HG03378 (cell line): ENCODE measurements around the gene NOX4.
"Not testable (repeated sequence)": the region's sequence is repeated elsewhere in the genome, so short reads cannot be mapped to it uniquely, and the experiment has no call there.

Source experiments
- ATAC-seq: cut with Tn5 transposase; IDR thresholded peaks from one replicate; pipeline ENCODE4 v1.9.1; 2021; ENCODE audit warnings: mild to moderate bottlenecking, moderate library complexity; ENCODE audit not compliant: unreplicated experiment

NOX4 gene

DNA sequence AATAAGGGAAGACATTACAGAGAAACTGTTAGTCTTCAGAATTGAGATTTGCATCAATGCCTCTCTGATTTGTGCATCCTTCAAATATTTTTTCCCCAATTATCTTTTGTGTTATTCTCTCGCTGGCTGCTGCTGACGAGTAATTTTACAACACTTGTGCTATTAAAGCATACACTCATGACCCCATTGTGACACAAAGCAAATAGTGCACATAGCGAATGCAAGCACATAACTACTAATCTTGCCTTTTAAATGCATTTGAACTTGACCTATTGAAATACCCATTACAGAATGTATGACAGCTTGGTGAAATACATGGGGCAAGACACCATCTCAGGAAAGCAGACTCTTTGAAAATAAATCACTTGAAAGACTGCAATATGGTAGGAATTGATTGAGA lies 180.6 kb downstream of the NOX4 start:
- ATAC-seq = not testable (repeated sequence)

DNA sequence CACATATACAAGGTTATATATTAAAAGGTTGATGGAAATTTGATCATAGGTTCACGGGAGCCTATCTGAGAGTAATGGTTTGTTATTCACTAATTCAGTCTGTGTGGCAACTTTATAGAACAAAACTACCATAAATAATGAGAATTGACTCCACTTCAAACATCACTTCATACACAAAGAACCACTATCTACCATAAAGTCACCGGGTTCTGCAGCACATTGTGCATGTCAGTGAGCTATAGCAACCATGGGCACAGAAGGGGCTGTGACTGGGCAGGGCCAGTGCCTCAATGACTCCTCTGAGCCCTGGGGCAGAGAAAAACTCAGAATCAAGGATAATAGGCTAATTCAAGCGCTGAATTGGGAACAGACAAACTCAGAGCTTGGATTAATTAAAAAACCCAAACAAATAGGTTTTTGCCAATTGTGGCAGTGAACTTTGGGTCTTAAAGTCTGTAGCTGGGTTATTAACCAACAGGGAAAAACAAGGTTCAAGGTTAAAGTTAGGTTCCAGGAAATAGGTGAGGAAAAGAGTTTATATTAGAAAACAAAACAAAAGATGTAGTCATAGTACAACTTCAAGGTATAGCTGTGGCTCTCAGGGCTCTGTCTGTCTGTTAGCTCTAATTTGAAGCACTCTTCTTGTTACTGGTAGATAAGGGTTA lies 181.7 kb downstream of the NOX4 start:
- ATAC-seq = not testable (repeated sequence)

DNA sequence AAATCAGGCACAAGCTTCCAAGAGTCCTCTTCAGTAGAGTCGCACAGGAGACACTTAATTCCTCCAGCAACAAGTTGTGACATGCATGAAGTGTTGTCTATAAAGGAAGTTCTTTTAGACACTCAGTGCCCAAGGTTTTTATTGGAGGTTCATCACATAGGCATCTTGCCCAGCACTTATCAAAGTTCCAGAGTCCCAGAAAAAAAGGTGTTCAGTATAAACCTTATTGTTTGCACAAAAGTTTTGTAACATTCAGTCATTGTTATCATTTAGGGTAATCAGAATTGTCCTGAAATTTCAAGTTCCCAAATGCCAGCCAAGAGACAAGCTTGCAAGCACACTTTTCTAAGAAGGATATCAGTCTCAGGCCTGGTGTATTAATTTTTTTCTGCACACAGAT lies 182.9 kb downstream of the NOX4 start:
- not testable (repeated sequence) for ATAC-seq

DNA sequence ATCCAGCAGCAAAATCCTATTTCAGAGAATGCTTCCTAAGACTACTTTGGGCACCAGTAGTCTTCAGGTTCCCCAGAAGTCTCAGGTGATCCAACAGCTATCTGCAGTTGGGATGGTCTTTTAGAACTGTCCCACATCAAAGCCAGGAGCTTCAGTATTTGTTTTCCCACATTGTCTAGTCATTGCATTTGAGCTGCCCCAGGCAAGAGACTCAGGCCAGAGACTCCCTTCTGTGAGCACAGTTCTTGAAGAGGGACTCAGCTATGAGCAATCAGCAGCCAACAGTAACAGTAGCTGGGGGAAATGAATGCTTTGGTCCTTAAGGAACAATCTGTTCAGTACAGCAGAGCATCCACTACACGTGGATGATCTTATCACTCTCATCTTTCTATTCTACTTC lies 188.1 kb downstream of the NOX4 start:
- not testable (repeated sequence) for ATAC-seq

DNA sequence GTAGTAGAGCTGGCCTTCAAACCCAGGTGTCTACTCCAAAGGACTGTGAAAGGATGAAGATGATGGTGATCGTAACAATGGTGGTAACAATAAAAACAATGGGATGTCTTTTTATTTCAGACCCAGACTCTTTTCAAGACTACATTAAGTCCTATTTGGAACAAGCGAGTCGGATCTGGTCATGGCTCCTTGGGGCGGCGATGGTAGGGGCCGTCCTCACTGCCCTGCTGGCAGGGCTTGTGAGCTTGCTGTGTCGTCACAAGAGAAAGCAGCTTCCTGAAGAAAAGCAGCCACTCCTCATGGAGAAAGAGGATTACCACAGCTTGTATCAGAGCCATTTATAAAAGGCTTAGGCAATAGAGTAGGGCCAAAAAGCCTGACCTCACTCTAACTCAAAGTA lies 196.2 kb downstream of the NOX4 start:
- ATAC-seq = not testable (repeated sequence)

DNA sequence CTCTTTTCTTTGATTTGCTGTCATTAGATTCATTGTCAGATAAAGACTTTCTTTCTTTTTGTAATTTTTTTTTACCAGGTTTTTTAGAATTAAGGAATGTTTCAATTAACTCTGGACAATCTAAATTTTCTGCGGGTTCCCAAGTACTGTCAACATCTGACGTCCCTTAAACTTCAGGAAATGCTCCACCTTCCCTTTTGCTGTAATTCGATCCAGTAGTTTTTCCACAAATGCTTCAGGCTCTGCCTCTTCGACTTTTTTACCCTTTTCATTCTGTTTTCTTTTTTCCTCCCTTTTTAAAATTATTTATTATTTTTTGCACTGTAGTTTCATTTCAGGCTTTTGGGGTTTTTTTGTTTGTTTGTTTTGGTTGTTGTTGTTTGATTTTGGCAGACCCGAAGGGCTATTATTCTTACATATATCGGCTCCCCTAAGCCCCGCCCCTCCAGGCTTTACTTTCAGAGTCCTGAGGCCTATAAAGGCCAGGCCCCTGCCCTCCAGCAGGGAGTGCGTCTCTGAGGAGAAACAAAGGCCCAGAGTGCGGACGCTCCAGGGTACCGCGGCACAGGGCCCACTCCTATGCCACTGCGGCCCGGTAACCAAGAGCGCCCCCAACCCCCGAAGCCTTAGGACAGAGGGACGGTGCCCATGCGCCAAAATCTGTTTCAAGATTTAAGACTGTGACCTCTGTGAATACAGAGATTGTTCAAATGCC lies 197.1 kb downstream of the NOX4 start:
- no peak for ATAC-seq

DNA sequence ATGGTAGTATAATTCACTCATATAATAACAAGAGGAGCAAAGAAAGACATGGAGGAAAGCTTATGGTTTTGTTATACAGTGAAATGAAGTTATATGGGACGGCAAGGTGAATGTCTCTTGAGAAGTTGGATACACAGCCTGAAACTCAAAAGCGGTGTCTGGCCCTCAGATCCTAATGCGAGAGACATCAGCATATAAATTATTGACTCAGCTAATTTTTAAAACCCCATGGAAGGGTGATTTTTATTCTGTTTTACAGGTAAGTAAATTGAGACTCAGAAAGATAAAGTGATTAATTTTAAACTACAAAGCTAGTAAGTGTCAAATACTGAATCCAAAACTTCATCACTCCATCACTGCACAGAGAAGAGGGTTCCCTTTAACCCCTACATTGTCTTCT lies 203.2 kb downstream of the NOX4 start:
- not testable (repeated sequence) for ATAC-seq

DNA sequence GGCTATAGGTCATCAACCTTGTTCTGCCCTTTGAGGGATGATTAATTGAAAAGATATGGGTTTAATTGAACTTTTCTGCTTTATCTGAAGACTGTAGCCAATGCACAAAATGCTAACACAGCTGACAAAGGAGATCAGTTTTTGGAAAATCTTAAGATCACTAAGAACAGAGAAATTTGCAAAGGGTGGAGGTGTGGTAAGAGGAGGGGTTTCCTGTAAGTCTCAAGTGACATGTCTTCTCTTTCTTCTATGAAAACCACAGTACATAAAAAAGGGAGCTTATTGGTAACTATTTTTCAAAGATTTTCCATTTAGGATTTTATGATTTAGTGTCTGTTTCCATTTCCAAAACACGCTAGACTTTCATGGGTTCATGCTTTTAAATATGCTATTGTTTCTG lies 204.6 kb downstream of the NOX4 start:
- not testable (repeated sequence) for ATAC-seq

DNA sequence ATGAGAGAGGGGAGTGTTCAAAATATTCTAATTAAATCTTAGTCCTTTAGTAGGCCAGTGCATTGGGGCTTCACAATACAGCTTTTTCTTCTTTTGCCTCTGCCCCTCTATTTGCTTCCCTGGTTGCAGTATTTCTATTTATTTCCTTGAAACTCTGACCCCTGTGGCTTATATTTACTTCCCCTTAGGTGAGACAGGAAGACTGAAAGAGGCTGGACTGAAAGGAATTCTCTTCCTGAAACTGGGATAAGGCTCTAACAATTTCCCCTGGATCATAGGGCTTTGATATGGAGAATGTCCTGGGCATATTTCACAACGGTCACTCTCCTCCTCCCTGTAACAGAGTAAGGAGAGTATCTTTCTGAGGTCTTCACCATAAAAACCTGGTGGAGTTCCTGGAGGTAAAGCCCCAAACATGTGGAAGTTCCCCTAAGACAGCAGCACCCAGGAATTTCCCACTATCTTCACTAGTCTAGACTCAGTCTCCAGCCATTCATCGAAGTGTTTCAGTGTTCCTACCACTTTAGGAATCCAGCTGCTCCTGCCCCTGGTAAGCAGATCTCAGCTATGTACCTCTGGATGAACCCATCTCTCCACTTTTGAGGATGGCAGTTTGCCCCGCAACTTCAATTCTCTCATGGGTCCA lies 210.0 kb downstream of the NOX4 start:
- not testable (repeated sequence) for ATAC-seq

DNA sequence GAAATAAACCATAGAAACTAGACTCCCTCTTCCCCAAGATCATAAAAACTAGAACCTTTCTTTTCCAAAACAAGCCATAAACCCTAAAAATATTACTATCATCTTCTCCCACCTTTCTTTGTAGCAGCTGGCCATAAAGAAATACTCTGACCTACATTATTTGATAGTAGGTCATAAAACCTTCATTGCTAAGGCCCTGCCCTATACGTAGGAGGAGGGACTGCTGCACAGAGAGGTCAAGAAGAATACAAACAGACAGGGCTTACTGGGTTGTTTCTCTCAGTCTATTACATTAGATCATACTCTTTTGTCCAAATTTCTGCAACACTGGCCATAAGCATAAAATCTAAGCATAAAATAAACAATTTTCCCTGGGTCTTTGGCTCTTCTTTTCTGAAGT lies 212.0 kb downstream of the NOX4 start:
- ATAC-seq = no peak

DNA sequence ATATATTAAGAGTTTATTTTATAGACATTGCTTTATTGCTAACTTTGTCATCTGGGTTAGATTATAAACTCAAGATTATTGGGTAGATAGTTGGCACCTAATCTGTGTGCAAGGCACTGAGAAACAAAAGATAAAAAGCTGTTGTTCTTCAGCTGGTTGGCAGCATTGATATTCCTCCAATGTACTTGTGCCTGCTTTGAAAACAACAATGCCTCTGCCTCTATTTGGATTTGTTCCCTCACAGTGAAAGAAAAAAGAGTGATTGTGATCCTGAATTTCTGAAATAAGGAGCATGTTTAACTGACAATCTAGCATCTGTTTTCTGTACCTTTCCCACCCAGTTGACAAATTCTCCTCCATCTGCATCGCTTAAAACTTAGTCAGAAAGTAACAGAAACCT lies 215.2 kb downstream of the NOX4 start:
- ATAC-seq = no peak
